Endometrial microvascular endothelial cells (primary cell): ENCODE data around the gene RAB15. TPM values are rescaled to one million over a fixed set of nuclear protein-coding genes. Genes with fewer than 3 reads are reported as not detected.

Experiments used
- in situ Hi-C: cut with HindIII; loops from 2 replicates; pipeline ENCODE4 v1.10.0; 2017; ENCODE audit warnings: low sequenced_read_pairs, low pct_unique_long_range_greater_than_20kb; ENCODE audit errors: inconsistent ontology term
- total RNA-seq: library from RNA; depleted of rRNA; stranded (reverse); fragments of >200 nt; gene quantifications from one replicate; pipeline ENCODE4 v1.2.3, GENCODE V29; 2015; ENCODE audit errors: inconsistent ontology term

The RAB15 gene
- total RNA-seq, 1 donor from 2014 or later: 15.2 TPM

DNA sequence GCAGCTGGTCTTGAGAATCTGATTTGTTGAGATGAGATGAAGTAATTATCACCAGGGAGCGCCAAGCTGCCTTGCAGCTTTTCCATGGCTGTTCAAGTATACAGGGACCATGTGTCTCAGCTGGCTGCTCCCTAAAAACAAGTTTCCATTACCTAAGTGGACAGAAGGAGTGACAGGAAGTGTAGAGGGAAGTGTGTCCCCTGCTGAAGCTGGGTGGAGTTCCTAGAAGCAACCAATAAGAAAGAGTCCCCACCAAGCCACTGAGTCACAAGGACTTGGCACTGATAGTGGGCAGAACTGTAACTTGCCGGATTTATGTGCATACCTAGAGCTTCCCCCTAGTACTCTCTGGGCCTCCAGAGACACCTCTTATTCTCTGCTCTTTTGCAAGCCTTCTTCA lies 28.1 kb downstream of the RAB15 start:
- in situ Hi-C loops: no loop called here

DNA sequence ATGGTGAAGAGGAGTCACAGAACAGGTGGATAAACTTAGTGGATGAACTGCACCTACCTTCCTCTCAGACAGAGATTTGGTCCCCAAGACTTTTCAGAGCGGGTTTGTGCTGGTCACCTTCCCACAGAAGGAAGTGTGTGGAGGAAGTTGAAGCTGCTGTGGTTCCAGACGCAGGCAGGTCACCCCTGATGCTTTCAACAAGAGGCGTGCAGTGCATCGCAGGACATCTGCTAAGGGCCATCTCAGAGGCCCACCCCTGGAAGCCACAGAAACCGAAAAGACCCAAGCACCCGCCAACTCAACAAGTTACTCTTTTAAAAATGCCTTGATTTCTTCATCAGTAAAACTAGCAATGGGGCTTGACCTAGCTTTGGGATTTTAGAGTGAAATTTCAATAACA lies 28.6 kb downstream of the RAB15 start:
- in situ Hi-C loops: no loop called here

DNA sequence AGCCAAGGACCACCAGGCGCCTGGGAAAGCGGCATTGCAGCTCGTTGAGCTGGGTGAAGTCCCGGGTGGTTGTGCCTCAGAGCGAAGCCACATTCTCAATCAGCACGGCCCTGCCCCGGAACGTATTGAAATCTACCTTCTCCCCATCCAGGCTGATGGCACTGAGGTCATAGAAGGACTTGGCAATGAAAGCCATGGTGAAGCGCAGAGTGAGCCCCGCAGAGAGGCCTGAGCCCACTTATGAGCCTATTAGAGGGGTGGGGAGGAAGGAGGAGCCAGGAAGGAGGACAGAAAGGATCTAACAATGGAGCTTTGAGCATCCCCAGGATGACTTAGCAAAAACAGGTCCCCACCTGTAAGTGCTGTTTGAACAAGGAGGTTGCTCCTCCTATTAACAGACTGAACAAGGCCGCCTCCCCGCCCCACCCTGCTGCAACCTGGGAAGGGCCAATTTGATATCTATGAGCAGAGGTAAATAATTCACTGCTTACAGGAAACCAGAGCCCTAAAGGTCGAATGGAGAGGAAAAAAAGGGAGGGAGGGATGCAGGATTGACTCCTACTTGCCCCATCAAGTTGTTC lies 29.5 kb downstream of the RAB15 start, which contains the start of gene GPX2:
Gene GPX2 (minus strand): TSS at position 215 of the 581 bp plus-strand sequence. CDS start 19 bp downstream, at position 196.
- in situ Hi-C loops: no loop called here

DNA sequence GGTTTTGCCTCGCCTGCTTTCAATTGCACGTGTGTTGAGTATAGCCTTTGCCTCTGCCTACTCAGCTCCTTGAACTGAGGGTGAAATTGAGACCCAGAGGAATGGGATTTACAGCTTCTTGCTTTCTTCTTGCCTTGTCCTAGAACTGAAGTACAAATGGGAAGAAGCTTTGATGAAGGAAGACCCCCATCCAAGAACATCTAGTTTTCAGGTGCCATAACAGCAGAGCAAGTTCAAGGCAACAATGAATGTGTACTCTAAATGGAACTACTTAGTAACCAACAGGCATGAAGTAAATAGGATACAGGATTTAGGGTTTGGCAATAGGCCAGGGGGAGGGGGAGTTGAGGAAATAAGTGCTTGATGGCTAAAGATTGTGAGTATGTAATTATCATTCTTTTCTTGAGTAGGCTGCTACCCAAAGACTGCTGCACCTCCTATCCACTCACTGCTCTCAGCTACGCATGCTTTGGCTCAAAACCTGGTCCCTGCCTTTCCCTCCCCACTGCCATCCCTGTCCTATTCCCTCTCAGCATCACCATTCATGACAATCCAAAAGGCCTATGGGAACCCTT lies 31.7 kb downstream of the RAB15 start:
- in situ Hi-C loops: no loop called here

DNA sequence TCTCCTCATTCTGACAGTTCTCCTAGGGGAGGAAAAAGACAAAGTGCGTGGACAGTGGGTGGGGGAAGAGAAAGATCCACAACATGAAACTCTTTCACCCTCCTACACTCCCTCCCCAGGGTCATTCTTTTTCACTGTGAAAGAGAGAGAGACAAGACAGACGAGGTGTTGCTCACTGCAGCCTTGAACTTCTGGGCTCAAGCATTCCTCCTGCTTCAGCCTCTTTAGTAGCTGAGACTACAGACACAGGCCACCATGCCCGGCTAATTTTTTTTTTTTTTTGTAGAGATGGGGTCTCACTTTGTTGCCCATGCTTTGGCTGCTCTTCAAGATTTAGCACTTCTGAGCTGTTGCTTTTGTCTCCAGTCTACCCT lies 32.3 kb downstream of the RAB15 start:
- in situ Hi-C loops: no loop called here

DNA sequence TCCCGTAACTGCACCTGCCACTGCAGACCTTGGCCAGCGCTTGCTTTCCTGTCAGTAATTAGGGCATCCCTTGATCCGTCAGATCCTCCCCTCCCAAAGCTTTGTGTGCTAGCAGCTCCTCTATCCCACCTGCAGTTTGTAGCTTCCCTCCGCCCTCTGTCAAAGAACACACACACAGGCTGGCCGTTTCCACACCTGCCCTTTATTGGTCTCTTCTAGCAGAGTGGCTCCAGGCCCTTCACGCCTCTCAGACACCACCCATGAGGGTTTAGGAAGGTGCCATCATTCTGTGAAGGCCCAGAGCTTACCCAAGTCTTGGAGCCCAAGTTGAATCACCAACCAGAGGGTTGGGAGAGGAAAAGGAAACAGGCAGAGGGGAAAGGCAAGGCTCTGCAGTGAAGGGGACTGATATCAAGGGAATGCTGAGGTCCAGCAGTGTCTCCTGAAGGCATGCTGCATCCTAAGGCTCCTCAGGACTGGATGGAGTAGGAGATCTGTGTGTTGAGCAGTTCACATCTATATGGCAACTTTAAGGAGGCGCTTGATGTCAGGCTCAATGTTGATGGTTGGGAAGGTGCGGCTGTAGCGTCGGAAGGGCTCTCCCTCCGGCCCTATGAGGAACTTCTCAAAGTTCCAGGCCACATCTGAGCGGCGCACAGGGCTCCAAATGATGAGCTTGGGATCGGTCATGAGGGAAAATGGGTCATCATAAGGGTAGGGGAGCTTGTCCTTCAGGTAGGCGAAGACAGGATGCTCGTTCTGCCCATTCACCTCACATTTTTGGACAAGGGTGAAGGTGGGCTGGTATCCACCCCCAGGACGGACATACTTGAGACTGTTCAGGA lies 32.9 kb downstream of the RAB15 start:
- in situ Hi-C loops: no loop called here

DNA sequence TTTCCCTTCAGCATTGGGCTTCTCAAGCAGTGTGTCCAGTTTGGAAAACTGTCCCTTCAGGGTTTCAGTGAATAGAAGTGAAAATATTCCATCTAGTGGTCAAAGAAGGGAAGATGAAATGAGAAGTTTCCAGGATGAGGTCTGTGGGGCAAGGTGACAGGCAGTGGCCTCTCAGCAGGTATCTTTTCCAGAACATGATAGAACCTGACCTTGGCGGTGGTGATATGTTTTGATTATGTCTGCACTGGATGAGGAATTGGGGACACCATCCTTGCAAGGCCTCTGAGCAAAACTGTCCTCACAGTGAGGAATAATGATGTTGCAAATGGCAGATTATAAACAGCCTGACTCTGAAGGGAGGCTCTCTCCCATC lies 34.3 kb downstream of the RAB15 start:
- in situ Hi-C loops: no loop called here

DNA sequence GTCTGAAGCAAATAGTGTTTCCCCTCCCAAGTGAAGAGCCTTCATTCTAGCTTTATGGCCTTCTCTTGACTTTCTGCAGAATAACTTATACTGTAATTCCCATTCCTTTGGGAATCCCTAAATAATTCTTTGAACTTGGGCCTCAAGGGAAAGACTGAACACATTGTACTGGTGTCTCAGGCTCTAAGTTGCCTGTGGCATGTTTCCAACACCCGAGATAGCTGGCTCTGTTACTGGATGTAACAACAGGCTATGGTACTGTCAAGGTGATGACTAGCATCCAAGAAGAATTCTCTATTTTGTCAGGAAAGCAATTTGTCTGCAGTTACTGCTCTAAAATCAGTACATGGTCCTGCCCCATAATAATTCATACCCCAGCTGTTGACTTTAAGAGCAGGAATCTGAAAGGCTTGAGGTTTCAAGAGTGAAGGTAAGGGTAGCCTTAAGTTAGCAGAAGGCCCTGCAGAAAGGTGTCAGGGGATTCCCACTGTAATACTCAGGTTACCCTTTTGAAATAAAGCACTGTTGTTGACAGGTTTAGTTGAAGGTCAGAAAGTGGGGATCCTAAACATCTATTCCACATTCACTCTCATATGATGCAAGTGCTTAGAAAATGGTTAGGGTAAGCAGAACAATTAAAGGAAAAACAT lies 34.8 kb downstream of the RAB15 start:
- in situ Hi-C loops: no loop called here

DNA sequence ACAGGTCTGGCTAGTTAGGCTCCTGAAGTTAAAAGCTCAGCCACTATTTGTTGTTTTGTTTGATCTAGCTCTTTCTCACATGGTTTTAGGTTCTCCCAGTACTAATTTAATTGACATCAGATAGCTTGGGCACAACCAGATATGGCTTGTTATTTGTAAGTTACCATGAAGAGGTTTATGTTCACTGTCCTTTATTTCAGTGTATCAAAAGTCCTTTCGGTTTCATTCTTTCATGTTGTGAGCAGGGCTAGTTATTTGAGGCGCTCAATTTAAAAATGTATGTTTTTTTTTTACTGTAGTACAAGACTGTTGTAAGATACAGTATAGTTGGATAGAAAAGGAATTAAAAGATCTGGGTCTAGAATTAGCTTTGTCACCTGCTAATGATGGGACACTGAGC lies 36.6 kb downstream of the RAB15 start:
- in situ Hi-C loops: no loop called here

DNA sequence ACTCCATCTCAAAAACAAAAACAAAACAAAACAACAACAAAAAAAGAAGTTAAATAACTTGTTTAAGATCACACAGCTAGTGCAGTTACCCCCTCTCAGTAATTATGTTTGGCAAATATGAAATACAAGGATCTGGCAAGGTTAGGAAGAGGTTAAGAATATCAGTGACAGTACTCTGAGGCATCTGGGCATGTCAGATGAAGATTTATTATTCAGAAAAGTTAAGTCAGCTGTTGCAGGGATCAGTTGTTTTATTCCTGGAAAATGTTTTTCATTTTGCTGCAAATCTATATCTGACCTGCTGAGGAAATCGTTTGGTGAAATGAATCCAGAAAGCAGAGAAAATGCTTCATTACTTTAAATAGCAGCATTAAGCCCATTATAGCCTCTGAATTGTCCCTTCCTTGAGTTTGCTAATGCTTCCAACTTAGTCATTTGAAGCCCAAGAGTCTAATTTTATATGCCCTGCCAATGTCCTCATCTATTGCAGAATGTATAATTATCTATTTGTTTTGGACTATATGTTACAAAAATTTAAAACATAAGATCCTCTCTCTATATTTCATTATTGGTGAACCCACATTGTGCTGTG lies 37.7 kb downstream of the RAB15 start:
- in situ Hi-C loops: no loop called here

DNA sequence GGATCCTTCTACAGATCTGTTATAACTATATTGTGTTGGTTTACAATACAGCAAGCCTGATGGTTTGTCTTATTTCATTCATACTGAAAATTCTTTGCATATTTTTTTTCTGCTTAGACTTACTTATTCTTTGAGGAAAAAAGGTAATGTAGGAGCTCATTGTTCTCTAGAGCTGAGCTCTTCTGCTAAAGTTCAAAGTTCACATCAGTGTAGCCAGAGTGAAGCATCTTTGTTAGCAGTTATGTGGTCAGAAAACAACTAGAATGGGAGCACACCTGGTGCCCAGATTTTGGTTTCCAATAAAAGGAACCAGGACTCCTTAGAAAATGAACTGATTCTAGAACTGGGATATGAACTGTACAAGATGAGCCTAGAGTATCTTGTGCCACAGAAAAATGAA lies 39.9 kb downstream of the RAB15 start:
- in situ Hi-C loops: no loop called here

DNA sequence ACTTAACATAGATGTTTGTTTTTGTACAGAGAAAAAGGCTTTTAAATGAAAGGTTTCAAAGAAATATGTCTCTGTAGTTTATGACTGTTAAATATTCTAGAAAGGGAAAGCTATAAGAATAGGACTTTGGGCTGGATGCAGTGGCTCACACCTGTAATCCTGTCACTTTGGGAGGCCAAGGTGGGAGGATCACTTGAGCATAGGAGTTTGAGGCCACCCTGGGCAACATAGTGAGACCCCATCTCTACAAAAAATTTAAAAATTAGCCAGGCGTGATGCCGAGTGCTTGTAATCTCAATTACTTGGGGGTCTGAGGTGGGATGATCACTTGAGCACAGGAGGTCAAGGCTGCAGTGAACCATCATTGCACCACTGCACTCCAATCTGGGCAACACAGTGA lies 41.0 kb downstream of the RAB15 start:
- in situ Hi-C loops: no loop called here

DNA sequence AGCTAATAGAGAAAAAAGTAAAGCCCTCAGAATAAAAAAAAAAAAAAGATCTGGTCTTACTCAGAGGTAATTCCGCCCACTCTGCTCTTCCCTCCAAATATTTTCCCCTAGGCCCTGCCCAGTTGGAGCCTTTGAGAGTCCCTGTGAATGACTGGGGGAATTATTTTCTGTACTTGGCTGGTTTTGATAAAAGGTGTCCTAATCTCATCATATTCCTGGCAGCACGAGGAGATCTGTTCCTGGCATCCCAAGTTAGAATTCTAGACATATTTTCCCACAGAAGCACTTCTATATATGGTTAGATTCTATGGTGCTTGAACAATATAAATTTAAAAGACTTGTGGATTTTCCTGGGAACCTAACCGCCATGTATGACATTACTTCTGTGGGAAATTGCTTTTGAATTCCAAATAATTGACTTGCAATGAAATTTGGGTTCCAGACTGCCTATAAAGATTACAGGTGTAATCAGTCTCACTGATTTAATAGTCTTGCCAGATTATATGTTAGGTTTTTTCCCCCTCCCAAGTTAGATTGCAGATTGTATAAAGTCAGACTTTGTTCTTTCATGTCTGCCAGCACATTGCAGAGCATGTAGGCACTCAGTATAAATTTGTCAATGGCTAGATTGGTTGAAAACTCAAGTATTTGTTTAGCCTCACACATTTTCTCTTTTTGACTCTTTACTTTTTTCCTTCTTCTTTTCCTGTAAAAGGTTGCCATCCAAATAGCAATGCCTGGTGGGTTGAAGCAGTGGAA lies 41.9 kb downstream of the RAB15 start:
- in situ Hi-C loops: no loop called here

DNA sequence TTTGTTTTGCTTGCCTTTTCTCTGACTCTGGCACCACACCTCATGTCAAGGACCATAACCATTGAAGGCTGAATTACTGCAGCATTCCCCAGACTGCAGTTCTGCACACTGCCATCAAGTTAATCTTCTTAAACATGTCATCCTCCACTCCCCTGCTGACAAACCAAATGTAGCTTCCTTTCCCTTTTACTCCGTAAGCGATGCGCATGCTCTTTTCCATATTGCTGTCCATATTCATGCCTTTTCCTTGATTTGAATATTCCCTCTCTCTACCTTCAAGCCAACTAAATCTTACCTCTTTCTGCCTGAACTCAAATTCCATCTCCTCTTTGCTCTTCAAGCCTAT lies 43.1 kb downstream of the RAB15 start:
- in situ Hi-C loops: no loop called here

DNA sequence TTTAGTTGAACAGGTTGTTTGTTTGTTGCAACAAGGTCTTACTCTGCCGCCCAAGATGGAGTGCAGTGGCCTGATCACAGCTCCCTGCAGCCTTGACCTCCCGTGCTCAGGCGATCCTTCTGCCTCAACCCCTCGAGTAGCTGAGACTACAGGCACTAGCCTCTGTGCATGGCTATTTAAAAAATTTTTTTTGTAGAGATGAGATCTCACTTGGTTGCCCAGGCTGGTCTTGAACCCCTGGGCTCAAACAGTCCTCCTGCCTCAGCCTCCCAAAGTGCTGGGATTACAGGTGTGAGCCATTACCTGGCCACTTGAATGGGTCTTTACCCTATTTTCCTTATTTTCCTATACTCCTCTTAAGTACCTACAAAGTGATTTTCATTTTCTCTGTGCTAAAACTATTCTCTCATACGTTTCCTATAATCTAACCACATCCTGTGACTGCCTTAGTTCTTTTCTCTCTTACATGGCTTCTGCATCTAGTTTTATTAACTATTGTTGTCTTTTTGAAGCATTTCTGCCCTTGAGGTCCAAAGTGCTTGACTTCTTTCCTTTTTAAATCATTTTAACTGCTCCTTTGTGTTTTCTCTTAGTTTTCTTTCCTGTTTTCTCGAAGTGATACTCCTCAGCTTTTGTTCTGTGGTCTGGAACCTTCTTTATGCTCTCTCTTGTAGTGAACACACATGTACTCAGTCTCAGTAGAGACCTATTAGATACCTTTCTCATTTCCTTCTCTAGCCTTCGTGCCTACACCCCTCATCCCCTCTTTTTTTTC lies 43.7 kb downstream of the RAB15 start:
- in situ Hi-C loops: no loop called here

DNA sequence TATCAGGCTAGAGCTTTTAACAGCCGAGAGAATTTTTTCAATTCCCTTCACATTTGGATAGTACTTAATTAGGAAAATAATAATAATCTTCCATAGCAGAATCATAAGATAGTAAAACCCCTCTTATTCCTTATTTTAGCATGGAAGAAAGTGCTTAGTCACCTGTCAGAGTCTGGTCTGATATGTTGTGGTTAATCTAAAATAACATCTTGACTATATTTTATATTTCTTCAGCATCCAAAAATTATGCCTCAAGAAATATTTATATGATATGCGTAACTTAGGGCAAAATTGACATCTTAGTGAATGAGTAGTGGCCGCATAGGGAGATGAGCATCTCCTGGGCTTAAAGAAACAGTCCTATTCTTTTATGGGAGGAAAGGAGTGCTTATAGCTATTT lies 45.1 kb downstream of the RAB15 start:
- in situ Hi-C loops: no loop called here

DNA sequence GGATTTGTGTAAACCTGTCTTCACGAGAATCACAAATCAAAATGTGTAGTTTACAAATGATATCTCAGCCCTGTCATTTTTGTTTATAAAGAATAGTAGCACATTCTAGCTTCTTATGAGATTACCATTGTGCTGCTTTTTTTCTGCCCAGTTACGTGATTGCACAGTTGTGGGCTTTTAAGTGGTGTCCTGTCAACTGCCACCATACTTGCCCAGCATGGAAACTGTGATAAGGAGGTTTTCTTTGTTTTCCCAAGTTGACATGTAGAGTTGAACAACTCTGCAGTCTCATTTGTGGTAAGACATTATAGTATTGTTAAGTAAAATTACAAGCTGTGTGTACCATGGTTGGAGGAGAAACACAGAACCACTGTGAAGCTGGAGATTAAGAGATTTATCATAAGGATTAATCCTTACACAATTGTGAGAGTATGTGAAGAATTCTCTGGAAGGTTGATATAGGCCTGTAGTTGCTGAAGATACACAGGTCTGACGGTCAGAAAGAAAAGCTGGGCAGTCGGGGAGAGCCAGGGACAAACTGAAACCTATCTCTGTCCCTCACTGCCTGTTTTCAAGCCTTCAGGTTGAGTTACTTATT lies 45.6 kb downstream of the RAB15 start:
- in situ Hi-C loops: no loop called here

DNA sequence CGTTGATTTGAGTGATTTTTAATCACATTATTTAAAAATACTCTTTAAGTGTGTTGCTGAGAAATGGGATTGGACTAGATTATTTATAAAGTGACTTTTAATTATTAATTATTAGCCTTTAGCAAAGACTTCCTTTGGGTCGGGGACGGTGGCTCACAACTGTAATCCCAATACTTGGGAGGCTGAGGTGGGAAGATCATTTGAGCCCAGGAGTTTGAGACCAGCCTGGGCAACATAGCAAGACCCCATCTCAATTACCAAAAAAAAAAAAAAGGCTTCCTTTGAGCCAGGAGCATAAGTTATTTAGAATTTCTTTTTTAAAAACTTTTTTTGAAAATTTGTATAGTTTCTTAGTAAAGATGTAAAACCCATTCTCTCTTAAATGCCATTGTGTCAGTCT lies 49.1 kb downstream of the RAB15 start:
- in situ Hi-C loops: no loop called here
